ENCODE data around the gene TRPM3. TPM values are rescaled to one million over a fixed set of nuclear protein-coding genes. Genes with fewer than 3 reads are reported as not detected.

TRPM3 gene
- total RNA-seq, 2 experiments from 2014 or later, result not detected

- Mint-ChIP-seq H3K36me3 (no peaks in the 10 kb centered on the region), H3K27me3 (no peaks in the 10 kb centered on the region), H3K4me3 (no peak overlapping the region), H3K4me1 (peaks cover 10% of the 10 kb centered on the region), H3K9me3 (no peaks in the 10 kb centered on the region), H3K27ac (no peak overlapping the region)
- no peak for ATAC-seq (ENCODE audit: low read depth)
- POLR2A ChIA-PET, result no interaction called here
- DNase-seq, result no peak
Measured at GRCh38 chr9:70488793-70489105, 632.7 kb downstream of the TRPM3 start.

DNA sequence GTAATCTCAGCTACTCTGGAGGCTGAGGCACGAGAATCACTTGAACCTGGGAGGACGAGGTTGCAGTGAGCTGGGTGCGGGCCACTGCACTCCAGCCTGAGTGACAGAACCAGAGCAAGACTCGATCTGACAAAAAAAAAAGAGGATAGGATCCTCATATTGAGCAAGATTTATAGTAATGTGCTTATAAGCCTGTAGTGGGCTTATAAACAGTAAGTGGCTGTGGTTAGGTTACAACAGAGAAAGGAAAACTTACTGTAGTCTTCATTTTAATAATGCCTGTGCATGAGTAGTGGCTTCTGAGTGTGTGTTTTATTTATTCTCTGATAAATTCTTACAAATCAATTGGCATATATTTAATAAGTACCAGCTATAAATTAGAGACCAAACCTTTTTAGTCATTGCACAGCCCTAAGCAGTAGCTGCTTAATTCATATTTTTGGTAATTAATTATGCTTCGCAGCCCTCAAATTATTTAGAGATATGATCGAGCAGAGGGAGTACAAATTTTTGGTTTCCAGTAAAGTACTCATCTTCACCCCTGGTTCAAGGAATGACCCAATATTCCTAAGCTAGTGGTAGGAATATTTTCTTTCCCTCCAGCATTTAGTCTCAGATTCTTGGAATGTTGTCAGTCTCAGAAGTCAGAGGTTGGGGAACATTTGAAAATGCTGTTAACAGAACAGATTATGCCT, 633.2 kb downstream of the TRPM3 start:
- H3K27me3 Mint-ChIP-seq, result no peaks in the 10 kb centered on the region

DNA sequence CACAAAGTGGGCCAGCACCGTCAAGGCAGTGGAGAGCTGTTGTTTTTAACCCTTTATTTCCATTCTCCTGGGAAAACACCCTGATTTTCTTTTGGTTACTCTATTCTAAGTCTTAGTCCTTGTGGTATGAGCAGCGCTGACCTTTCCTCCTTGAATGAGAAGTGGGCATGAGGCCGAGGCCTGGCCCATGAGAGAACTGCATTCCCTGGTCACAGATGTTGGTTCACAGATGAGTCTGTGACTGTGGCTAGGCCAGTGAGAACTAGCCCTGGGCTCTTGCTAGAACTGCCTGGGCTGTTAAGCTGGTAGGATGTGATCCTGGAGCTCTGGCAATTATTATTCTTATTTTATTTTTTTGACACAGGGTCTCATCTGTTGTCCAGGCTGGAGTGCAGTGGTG, 635.3 kb downstream of the TRPM3 start:
- peaks cover 1% of the 10 kb centered on the region for H3K9me3 Mint-ChIP-seq
- H3K36me3 Mint-ChIP-seq, result no peaks in the 10 kb centered on the region
- ATAC-seq (ENCODE audit: low read depth), result no peak
- POLR2A ChIA-PET, result no interaction called here
- H3K27ac Mint-ChIP-seq, result no peak overlapping the region
- peaks cover 2% of the 10 kb centered on the region for H3K27me3 Mint-ChIP-seq
- H3K4me1 Mint-ChIP-seq, result peaks cover 3% of the 10 kb centered on the region
- DNase-seq, result no peak
- no peak overlapping the region for H3K4me3 Mint-ChIP-seq

More for the DNA sequence above, 633.2 kb downstream of the TRPM3 start:
- H3K4me1 Mint-ChIP-seq, result peaks cover 9% of the 10 kb centered on the region
- ATAC-seq (ENCODE audit: low read depth) (no peak), DNase-seq (no peak)
- no peaks in the 10 kb centered on the region for H3K9me3 Mint-ChIP-seq
- POLR2A ChIA-PET, result no interaction called here
- no peak overlapping the region for H3K4me3 Mint-ChIP-seq
- no peak overlapping the region for H3K27ac Mint-ChIP-seq
- no peaks in the 10 kb centered on the region for H3K36me3 Mint-ChIP-seq

GRCh38 chr9:70485273-70485858, 636.1 kb downstream of the TRPM3 start:
- H3K4me3 Mint-ChIP-seq, result no peak overlapping the region
- POLR2A ChIA-PET, result no interaction called here
- DNase-seq (no peak), ATAC-seq (ENCODE audit: low read depth) (no peak)
- peaks cover 2% of the 10 kb centered on the region for H3K27me3 Mint-ChIP-seq
- H3K36me3 Mint-ChIP-seq, result no peaks in the 10 kb centered on the region
- H3K4me1 Mint-ChIP-seq, result peaks cover 3% of the 10 kb centered on the region
- peaks cover 1% of the 10 kb centered on the region for H3K9me3 Mint-ChIP-seq
- H3K27ac Mint-ChIP-seq, result peak overlapping the region; percentile 1

- Mint-ChIP-seq H3K27ac (no peak overlapping the region), H3K27me3 (peaks cover 2% of the 10 kb centered on the region), H3K9me3 (peaks cover 1% of the 10 kb centered on the region), H3K4me3 (no peak overlapping the region), H3K4me1 (peaks cover 5% of the 10 kb centered on the region), H3K36me3 (no peaks in the 10 kb centered on the region)
- ATAC-seq (ENCODE audit: low read depth) (no peak), DNase-seq (no peak)
- POLR2A ChIA-PET, result no interaction called here
Measured at GRCh38 chr9:70484232-70485130, 636.9 kb downstream of the TRPM3 start.

GRCh38 chr9:70481471-70481870, 640.0 kb downstream of the TRPM3 start:
- peak overlapping the region; percentile 13 for H3K27ac Mint-ChIP-seq
- POLR2A ChIA-PET, result no interaction called here
- H3K4me1 Mint-ChIP-seq, result peaks cover 5% of the 10 kb centered on the region
- peaks cover 2% of the 10 kb centered on the region for H3K27me3 Mint-ChIP-seq
- H3K4me3 Mint-ChIP-seq, result no peak overlapping the region
- DNase-seq (no peak), ATAC-seq (ENCODE audit: low read depth) (no peak)
- peaks cover 3% of the 10 kb centered on the region for H3K9me3 Mint-ChIP-seq
- H3K36me3 Mint-ChIP-seq, result no peaks in the 10 kb centered on the region

DNA sequence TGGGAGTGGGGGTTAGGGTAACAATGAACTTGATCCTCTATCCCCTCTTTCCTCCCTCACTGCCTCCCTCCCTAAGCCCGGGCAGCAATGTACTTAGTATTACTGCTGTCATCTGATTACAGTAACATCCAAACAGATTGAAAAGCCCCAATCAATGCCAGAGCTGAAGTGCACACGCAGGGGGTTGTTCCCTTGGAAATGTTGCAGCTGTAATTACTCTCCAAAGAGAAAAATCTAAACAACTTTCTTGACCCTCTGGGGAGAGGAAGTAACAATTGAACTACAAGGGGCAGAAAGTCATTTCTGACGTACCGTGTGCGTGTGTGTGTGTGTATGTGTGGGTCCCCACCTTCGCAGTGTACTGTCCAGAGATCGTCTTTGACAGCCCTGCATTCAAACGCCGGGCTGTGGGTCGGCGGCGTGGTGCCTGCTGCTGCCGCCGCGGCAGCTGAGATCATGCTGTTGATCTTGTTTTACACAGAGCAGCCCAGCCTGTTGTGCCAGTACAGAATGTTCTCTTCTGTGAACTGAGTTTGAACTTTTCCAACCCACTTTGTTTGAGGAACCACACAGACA, 640.9 kb downstream of the TRPM3 start:
- Mint-ChIP-seq H3K9me3 (peaks cover 3% of the 10 kb centered on the region), H3K4me3 (no peak overlapping the region), H3K36me3 (no peaks in the 10 kb centered on the region), H3K4me1 (peaks cover 3% of the 10 kb centered on the region), H3K27ac (no peak overlapping the region), H3K27me3 (peaks cover 2% of the 10 kb centered on the region)
- POLR2A ChIA-PET, result no interaction called here
- ATAC-seq (ENCODE audit: low read depth) (no peak), DNase-seq (no peak)

DNA sequence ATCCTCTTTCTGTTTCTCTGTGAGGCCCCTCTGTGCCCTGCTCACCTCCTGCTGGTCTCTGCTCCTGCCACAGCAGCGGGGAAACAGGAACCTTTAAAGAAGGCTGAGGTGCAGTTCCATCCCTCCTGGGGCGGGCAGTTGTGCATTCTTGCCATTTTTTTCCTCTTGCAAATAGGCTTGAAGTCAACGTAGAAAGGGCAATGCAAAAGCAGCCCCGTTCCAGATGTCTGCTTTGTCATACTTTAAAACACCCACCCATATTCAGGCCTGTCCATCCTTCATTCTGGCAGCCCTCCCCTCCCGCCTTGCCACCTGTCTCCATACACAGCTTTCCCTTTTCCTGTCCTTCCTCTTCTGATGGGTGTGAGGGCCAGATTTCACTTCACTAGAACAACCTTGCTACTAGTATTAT, 641.5 kb downstream of the TRPM3 start:
- Mint-ChIP-seq H3K27ac (no peak overlapping the region), H3K9me3 (peaks cover 3% of the 10 kb centered on the region), H3K4me1 (peaks cover 1% of the 10 kb centered on the region), H3K4me3 (no peak overlapping the region), H3K36me3 (no peaks in the 10 kb centered on the region), H3K27me3 (peaks cover 2% of the 10 kb centered on the region)
- DNase-seq (no peak), ATAC-seq (ENCODE audit: low read depth) (no peak)
- POLR2A ChIA-PET, result no interaction called here

Small RNA genes lying within 50 kb of the gene (microRNA-seq; reads per million reads assigned to microRNA genes)
- 2.1 reads per million for gene MIR204

Measured in activated naive CD8-positive, alpha-beta T cell treated with anti-CD3 and anti-CD28 coated beads, Interleukin-2, amount 10 ng/mL, durations not matched to agents 7 days and 5 days (primary cell).